Subcutaneous abdominal adipose tissue (tissue), 5 donors: ENCODE measurements around the gene ZNF641.

Source experiments
- H3K27ac ChIP-seq: one replicate; pipeline ENCODE4 v1.7.0; 2013; ENCODE audit warnings: low read depth, mild to moderate bottlenecking, inconsistent platforms, low read length, moderate library complexity
- H3K27me3 ChIP-seq, 5 donors: one replicate each; pipeline ENCODE4 v1.7.0; 2013; ENCODE audit warnings: low read length in 5 of 5, inconsistent platforms in 1 of 5; ENCODE audit not compliant: control insufficient read depth in 5 of 5, insufficient read depth in 4 of 5
- H3K36me3 ChIP-seq, 5 donors: one replicate each; pipeline ENCODE4 v1.7.0; 2013; ENCODE audit warnings: low read length in 5 of 5; ENCODE audit not compliant: control insufficient read depth in 5 of 5, insufficient read depth in 5 of 5
- H3K4me1 ChIP-seq, 5 donors: one replicate each; pipeline ENCODE4 v1.7.0; 2013; ENCODE audit warnings: low read length in 5 of 5, mild to moderate bottlenecking in 3 of 5, moderate library complexity in 1 of 5; ENCODE audit not compliant: control insufficient read depth in 5 of 5, insufficient read depth in 5 of 5
- H3K4me3 ChIP-seq, 5 donors: one replicate each; pipeline ENCODE4 v1.7.0; 2013; ENCODE audit warnings: low read length in 5 of 5, low read depth in 1 of 5
- H3K9ac ChIP-seq, 5 donors: one replicate each; pipeline ENCODE4 v1.7.0; 2013; ENCODE audit warnings: low read length in 5 of 5, mild to moderate bottlenecking in 4 of 5, moderate library complexity in 3 of 5
- H3K9me3 ChIP-seq, 5 donors: one replicate each; pipeline ENCODE4 v1.7.0; 2013; ENCODE audit warnings: low read length in 5 of 5; ENCODE audit not compliant: control insufficient read depth in 5 of 5
- donor health status: healthy.
- donor health status: healthy.
- donor health status: healthy.
- donor health status: healthy.
- donor health status: healthy.

Gene ZNF641

DNA sequence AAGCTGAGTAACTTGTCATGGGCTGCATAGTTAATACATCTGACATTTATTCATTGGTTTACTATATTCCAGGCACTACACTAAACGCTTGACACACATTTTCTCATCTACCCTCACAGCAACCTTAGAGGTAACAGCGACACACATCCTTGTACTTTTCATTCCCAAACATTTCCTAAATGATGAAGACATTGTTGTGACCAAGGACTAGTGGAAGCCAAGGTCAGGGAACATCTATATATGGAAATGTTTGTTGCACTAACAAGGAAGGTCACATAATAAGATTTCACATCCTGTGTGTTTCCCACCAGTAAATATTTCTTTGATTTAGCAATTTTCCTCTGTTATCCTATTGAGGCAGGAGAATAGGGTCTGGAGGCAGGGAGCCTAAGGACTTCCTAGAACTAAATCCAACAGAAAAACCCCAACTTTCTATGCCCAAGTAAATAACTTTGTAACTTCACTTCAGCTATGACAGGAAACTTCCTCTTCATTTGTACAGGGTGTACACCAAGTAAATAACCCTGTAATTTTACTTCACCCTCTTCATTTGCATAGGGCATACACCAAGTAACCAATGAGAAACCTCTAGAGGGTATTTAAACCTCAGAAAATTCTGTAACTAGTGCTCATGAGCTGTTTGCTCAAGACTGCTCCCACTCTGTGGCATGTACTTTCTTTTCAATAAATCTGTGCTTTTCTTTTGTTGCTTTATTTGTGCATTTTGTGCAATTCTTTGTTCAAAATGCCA lies 48.4 kb downstream of the ZNF641 start:
- no peak overlapping the region for H3K4me3 ChIP-seq
- no peaks in the 10 kb centered on the region for H3K27me3 ChIP-seq
- H3K4me1 ChIP-seq, result peaks cover 0 to under 1% (median 0%) of the 10 kb centered on the region in 5 donors
- no peak overlapping the region for H3K9ac ChIP-seq
- no peak overlapping the region for H3K27ac ChIP-seq
- H3K36me3 ChIP-seq, result no peaks in the 10 kb centered on the region
- H3K9me3 ChIP-seq, result no peaks in the 10 kb centered on the region

DNA sequence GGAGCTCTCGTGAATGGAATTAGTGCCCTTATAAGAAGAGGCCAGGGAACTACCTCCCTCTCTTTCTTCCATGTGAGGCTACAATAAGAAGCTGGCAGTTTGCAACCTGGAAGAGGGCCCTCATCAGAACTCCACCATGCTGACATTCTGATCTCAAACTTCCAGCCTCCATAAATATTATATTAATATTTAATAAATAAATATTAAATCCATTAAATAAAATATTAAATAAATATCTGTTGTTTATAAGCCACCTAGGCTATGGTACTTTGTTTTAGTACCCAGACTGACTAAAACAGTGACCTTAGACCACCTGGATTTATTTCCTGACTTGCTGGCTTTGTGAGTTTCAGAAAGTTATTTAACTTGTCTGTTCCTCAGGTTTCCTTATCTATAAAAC lies 49.9 kb downstream of the ZNF641 start:
- Histone ChIP-seq H3K4me3 (no peak overlapping the region), H3K27me3 (no peaks in the 10 kb centered on the region), H3K4me1 (peaks cover 0 to 11% (median 7%) of the 10 kb centered on the region in 5 donors), H3K27ac (no peak overlapping the region), H3K36me3 (no peaks in the 10 kb centered on the region), H3K9ac (no peak overlapping the region), H3K9me3 (no peaks in the 10 kb centered on the region)

DNA sequence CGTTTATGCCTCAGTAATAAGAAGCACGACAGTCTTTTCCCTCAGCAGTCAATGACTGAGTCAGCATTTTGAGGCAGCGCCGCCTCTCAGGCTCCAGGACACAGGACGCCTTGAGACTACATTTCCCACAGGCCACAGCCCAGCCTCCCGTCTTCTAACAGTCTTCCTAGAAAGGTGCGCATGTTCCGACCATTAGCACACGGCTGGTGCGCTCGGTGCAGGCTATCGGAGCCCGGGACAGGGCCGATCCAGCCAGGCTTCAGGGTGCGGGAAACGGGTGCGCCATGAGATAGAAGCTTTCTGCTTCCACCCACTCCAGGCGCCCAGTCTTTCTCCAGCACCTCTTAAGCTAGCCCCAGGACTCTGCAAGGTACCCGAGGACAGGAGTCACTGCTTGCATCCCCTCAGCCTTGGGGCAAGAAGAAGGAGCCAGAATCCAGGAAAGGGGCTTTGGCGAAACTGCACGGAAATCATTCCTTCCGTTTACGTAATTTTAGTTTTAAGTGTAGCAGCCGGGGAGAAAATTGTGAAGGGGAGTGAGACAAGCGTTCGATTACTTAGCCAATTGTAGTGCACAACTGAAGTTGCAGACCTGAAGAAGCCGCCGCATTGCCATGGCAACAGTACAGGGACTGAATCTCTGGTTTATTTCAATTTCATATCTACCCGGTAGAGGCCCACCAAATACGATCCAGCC lies 54.0 kb downstream of the ZNF641 start:
- Histone ChIP-seq H3K4me3 (peak overlapping the region; percentile 59 to 93 (median 88)), H3K36me3 (no peaks in the 10 kb centered on the region), H3K4me1 (peaks cover 0 to 11% (median 7%) of the 10 kb centered on the region in 5 donors), H3K27ac (no peak overlapping the region), H3K9ac (peak overlapping the region; percentile 18 to 76 (median 68)), H3K27me3 (no peaks in the 10 kb centered on the region), H3K9me3 (no peaks in the 10 kb centered on the region)

DNA sequence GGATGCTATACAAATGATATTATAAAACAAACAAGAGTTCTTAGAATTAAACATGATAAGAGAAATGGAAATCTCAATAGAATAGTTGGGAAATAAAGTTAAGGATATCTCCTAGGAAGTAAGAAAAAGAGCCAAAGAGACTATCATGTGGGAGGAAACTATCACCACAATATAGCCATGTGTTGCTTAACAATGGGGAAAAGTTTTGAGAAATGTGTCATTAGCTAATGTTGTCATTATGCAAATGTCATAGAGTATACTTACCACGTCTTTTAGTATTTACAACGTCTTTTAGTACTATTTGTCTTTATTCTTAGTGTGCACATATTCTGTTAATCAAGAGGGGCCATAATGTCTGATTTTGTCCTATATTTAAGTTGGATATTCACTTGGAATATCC lies 58.7 kb downstream of the ZNF641 start:
- H3K9ac ChIP-seq, result no peak overlapping the region
- H3K9me3 ChIP-seq, result no peaks in the 10 kb centered on the region
- no peak overlapping the region for H3K27ac ChIP-seq
- H3K4me3 ChIP-seq, result no peak overlapping the region
- peaks cover 0 to 3% (median 2%) of the 10 kb centered on the region in 5 donors for H3K27me3 ChIP-seq
- no peaks in the 10 kb centered on the region for H3K36me3 ChIP-seq
- H3K4me1 ChIP-seq, result peaks cover 0 to 8% (median 5%) of the 10 kb centered on the region in 5 donors

DNA sequence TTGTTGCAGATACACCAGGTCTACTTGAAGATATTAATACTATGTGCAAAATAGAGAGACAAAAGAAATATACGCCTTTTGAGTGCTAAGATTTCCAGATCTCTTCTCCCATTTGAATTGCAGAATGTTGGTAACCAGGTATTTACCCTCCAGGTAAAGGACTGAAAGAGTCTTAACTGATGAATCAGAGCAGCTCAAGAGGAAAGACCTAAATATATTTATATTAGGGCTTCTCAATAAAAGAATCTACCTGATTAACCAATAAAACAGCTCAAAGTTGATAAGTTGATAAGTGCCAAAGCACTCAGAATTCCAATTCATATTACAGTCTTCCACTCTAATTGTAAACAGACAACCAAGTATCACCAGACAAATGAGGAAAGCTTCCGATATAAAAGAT lies 59.2 kb downstream of the ZNF641 start:
- H3K27me3 ChIP-seq, result peaks cover 0 to 3% (median 2%) of the 10 kb centered on the region in 5 donors
- no peak overlapping the region for H3K4me3 ChIP-seq
- peaks cover 0 to 3% (median 2%) of the 10 kb centered on the region in 5 donors for H3K4me1 ChIP-seq
- no peaks in the 10 kb centered on the region for H3K9me3 ChIP-seq
- no peak overlapping the region for H3K9ac ChIP-seq
- H3K27ac ChIP-seq, result no peak overlapping the region
- H3K36me3 ChIP-seq, result no peaks in the 10 kb centered on the region

DNA sequence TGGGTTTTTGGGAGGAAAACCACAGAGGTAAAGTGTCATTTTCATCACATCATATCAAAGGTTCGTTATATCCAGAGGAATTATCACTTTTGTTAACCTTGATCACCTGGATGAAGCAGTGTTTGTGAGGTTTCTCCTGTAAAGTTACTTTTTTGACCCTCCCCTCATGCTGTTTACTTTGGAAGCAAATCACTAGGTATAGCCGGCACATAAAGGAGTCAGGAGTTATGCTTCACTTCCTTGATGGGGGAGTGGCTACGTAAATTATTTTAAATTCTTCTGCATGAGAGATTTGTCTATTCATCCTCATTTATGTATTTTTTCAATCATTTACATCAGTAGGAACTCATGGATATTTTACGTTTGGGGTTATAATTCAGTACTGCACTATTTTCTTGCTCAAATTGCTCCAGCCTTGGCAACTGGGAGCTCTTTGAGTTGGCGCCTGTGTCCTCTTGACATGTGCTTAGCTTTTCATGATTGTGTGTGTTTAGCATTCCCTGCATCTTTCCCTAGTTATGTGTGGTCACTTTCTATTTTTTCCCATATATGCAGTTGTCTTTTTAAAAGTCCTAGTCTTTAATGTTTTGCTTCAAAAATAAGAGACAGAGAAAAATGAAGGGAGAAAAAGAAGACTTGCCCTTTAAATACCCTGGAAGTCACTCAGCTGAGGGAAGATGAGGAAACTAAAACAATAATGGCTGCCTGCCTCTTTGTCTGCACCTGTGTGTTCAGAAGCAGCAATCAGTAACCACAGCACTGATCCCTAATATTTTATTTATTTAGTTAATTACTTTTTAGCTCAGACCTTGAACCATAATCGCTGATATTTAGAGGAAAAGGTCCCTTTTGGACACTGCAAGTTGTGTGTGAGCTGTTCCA lies 62.1 kb downstream of the ZNF641 start:
- no peak overlapping the region for H3K27ac ChIP-seq
- no peak overlapping the region for H3K9ac ChIP-seq
- peaks cover 0 to 10% (median 4%) of the 10 kb centered on the region in 5 donors for H3K4me1 ChIP-seq
- H3K27me3 ChIP-seq, result peaks cover 0 to 3% (median 2%) of the 10 kb centered on the region in 5 donors
- no peaks in the 10 kb centered on the region for H3K36me3 ChIP-seq
- no peak overlapping the region for H3K4me3 ChIP-seq
- H3K9me3 ChIP-seq, result no peaks in the 10 kb centered on the region
